ENCODE results near the gene TFF1. TPM values are rescaled to one million over a fixed set of nuclear protein-coding genes. Genes with fewer than 3 reads are reported as not detected.

TFF1 gene
- total RNA-seq, 1 experiment from 2014 or later = 2.2 TPM

GRCh38 chr21:42377951-42378340, 11.6 kb upstream of the TFF1 start:
- no peak for DNase-seq
- TF ChIP-seq, protein P1, sequence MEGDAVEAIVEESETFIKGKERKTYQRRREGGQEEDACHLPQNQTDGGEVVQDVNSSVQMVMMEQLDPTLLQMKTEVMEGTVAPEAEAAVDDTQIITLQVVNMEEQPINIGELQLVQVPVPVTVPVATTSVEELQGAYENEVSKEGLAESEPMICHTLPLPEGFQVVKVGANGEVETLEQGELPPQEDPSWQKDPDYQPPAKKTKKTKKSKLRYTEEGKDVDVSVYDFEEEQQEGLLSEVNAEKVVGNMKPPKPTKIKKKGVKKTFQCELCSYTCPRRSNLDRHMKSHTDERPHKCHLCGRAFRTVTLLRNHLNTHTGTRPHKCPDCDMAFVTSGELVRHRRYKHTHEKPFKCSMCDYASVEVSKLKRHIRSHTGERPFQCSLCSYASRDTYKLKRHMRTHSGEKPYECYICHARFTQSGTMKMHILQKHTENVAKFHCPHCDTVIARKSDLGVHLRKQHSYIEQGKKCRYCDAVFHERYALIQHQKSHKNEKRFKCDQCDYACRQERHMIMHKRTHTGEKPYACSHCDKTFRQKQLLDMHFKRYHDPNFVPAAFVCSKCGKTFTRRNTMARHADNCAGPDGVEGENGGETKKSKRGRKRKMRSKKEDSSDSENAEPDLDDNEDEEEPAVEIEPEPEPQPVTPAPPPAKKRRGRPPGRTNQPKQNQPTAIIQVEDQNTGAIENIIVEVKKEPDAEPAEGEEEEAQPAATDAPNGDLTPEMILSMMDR (conservative IDR thresholded peaks at IDR 0.05) = no peak
- no peak for TF ChIP-seq EZH2 (IDR thresholded peaks at IDR 0.05; ENCODE audit: low read depth)
- H3F3A ChIP-seq (ENCODE audit: insufficient read depth, low read depth) = no peaks in the 10 kb centered on the region
- ChIA-PET CTCF (no interaction called here), POLR2A (ENCODE audit: unreplicated experiment) (no interaction called here)
- H3K4me2 ChIP-seq = no peak overlapping the region
- no peaks in the 10 kb centered on the region for H3K9me3 ChIP-seq (ENCODE audit: insufficient read depth, low read depth)
- no peaks in the 10 kb centered on the region for H4K20me1 ChIP-seq (ENCODE audit: insufficient read depth)
- BruUV-seq (replicated peaks) = no TSS peak
- H3K27ac ChIP-seq = no peak overlapping the region
- no peaks in the 10 kb centered on the region for H3K79me2 ChIP-seq (ENCODE audit: low read depth)
- no peaks in the 10 kb centered on the region for H3K36me3 ChIP-seq (ENCODE audit: low read depth)
- no peaks in the 10 kb centered on the region for H3K9me2 ChIP-seq (ENCODE audit: insufficient read depth)
- H3K4me1 ChIP-seq (replicated peaks; ENCODE audit: insufficient read depth) = no peaks in the 10 kb centered on the region
- no peak overlapping the region for H3K4me3 ChIP-seq
- intact Hi-C loops (cut with micrococcal nuclease; ENCODE audit: unreplicated experiment) = no loop called here
- no peaks in the 10 kb centered on the region for H3K27me3 ChIP-seq (ENCODE audit: insufficient read depth, low read depth)
- no peak overlapping the region for H2AFZ ChIP-seq

- Histone ChIP-seq H2AFZ (no peak overlapping the region), H3F3A (ENCODE audit: insufficient read depth, low read depth) (no peaks in the 10 kb centered on the region), H4K20me1 (ENCODE audit: insufficient read depth) (no peaks in the 10 kb centered on the region), H3K4me1 (replicated peaks; ENCODE audit: insufficient read depth) (no peaks in the 10 kb centered on the region), H3K4me3 (no peak overlapping the region), H3K27ac (no peak overlapping the region), H3K27me3 (ENCODE audit: insufficient read depth, low read depth) (no peaks in the 10 kb centered on the region), H3K79me2 (ENCODE audit: low read depth) (no peaks in the 10 kb centered on the region), H3K4me2 (no peak overlapping the region), H3K9me3 (ENCODE audit: insufficient read depth, low read depth) (no peaks in the 10 kb centered on the region), H3K9me2 (ENCODE audit: insufficient read depth) (no peaks in the 10 kb centered on the region), H3K36me3 (ENCODE audit: low read depth) (no peaks in the 10 kb centered on the region)
- TF ChIP-seq, protein P1 (conservative IDR thresholded peaks at IDR 0.05) = no peak
- TF ChIP-seq EZH2 (IDR thresholded peaks at IDR 0.05; ENCODE audit: low read depth) = no peak
- ChIA-PET POLR2A (ENCODE audit: unreplicated experiment) (no interaction called here), CTCF (no interaction called here)
- BruUV-seq (replicated peaks) = no TSS peak
- intact Hi-C loops (cut with micrococcal nuclease; ENCODE audit: unreplicated experiment) = no loop called here
- no peak for DNase-seq
These were observed 11.0 kb upstream of the TFF1 start for GRCh38 chr21:42377211-42377950.

DNA sequence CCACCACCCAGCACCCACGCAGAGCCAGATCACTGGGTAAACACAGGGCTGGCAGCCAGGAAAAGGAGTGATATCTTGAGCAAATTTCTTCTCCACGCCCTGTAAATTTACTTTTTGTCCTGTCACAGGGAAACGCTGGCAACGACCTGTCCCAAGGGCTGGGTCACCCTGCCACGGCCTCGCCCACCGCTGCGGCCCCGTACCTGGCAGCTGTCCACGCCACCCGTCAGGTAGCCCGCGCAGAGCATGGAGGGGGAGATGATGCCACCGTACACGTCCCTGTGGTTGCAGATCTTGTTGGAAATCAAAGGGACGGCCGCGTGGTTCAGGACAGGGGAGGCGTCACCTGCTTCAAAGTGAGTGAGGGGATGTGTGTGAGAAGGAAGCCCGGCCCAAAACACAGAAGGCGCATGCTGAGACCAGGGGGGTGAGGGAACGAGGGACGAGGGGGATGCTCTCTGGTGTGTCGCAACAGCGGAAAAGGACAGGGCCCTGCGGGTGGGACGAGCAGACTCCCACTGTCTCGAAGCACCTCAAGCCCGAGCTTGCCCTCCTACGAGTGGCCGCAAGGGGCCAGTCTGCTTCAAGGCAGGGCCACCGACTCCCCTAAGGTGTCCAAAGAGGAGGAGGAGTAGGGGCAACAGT, 10.1 kb upstream of the TFF1 start:
- ChIA-PET CTCF (interaction anchor here (0.6 kb wide), 1 partner anchor 58 kb away, joined by 4 read pairs; no protein-coding TSS in a partner anchor), POLR2A (ENCODE audit: unreplicated experiment) (no interaction called here)
- H3F3A ChIP-seq (ENCODE audit: insufficient read depth, low read depth) = no peaks in the 10 kb centered on the region
- H3K4me3 ChIP-seq = no peak overlapping the region
- H3K9me3 ChIP-seq (ENCODE audit: insufficient read depth, low read depth) = no peaks in the 10 kb centered on the region
- H3K36me3 ChIP-seq (ENCODE audit: low read depth) = no peaks in the 10 kb centered on the region
- no peaks in the 10 kb centered on the region for H3K4me1 ChIP-seq (replicated peaks; ENCODE audit: insufficient read depth)
- H3K27me3 ChIP-seq (ENCODE audit: insufficient read depth, low read depth) = no peaks in the 10 kb centered on the region
- H3K4me2 ChIP-seq = no peak overlapping the region
- intact Hi-C loops (cut with micrococcal nuclease; ENCODE audit: unreplicated experiment) = no loop called here
- H3K79me2 ChIP-seq (ENCODE audit: low read depth) = no peaks in the 10 kb centered on the region
- no peaks in the 10 kb centered on the region for H4K20me1 ChIP-seq (ENCODE audit: insufficient read depth)
- BruUV-seq (replicated peaks) = no TSS peak
- no peak overlapping the region for H3K27ac ChIP-seq
- H3K9me2 ChIP-seq (ENCODE audit: insufficient read depth) = no peaks in the 10 kb centered on the region
- TF ChIP-seq, protein P1 (conservative IDR thresholded peaks at IDR 0.05) = no peak
- TF ChIP-seq EZH2 (IDR thresholded peaks at IDR 0.05; ENCODE audit: low read depth) = no peak
- no peak overlapping the region for H2AFZ ChIP-seq
- no peak for DNase-seq
